GM19463 (cell line): ENCODE data around the gene DENND5B.
"Not testable (repeated sequence)": the region's sequence is repeated elsewhere in the genome, so short reads cannot be mapped to it uniquely, and the experiment has no call there.

Experiments
- ATAC-seq: cut with Tn5 transposase; IDR thresholded peaks from one replicate; pipeline ENCODE4 v1.9.1; 2021; ENCODE audit warnings: mild to moderate bottlenecking, moderate library complexity; ENCODE audit not compliant: unreplicated experiment

Gene DENND5B

DNA sequence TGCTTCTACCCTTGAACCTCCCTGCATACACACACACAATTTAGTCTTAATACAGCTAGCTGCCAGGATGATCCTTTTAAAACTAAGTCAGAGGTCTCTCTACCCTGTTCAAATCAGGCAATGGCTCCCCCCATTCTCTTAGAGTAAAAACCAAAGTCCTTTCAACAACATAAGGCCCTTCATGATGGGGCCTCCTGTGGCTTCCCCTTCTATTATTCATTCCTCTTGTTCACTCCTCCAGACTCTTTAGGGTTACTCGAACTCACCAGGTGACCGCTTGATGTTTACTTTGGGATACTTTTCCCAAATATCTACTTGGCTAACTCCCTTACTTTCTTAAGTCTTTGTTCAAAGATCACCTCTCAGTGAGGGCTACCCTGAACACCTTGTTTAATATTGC is 30.4 kb downstream of the DENND5B start:
- ATAC-seq: no peak

DNA sequence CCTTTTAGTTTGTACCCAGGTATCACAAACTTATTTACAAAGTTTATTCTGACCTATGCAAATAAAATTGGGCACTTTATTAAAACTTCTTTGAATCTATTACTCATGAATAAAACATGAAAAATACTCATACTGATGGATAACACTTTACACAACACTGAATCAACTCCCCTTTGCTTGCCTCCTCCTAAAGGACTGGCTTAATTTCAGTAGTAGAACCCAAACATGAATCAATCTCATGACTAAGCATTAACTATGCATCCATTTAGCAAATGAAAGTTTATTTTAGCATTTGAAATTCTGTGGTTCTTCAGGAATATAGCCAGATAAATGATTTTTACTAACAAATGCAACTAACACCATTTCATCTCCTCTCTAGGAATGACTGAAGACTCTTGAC is 32.4 kb downstream of the DENND5B start:
- ATAC-seq: no peak

DNA sequence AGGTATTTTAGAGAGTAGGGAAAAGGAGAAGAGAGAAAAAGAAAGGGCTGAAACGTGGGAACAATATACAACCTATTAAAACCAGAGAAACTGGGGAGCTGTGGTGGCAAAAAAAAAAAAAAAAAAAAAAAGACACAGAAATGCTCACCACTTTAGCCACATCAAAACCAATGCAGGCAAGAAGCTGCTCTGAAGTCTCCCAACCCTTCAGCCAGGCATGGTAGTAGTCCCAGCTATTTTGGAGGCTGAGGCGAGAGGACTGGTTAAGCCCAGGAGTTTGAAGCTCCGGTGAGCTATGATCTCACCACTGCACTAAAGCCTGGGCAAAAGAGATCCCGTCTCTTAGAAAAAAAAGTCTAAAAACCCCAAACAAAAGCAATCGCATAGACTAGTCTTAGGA is 33.2 kb downstream of the DENND5B start:
- ATAC-seq: no peak

DNA sequence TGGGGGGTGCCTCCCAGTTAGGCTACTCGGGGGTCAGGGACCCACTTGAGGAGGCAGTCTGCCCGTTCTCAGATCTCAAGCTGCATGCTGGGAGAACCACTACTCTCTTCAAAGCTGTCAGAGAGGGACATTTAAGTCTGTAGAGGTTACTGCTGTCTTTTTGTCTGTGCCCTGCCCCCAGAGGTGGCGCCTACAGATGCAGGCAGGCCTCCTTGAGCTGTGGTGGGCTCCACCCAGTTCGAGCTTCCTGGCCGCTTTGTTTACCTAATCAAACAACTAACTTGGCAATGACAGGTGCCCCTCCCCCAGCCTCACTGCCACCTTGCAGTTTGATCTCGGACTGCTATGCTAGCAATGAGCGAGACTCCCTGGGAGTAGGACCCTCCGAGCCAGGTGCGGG is 35.5 kb downstream of the DENND5B start:
- not testable (repeated sequence) for ATAC-seq

DNA sequence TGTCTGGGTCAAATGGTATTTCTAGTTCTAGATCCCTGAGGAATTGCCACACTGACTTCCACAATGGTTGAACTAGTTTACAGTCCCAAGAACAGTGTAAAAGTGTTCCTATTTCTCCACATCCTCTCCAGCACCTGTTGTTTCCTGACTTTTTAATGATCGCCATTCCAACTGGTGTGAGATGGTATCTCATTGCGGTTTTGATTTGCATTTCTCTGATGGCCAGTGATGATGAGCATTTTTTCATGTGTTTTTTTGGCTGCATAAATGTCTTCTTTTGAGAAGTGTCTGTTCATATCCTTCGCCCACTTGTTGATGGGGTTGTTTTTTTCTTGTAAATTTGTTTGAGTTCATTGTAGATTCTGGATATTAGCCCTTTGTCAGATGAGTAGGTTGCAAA is 40.3 kb downstream of the DENND5B start:
- not testable (repeated sequence) for ATAC-seq

DNA sequence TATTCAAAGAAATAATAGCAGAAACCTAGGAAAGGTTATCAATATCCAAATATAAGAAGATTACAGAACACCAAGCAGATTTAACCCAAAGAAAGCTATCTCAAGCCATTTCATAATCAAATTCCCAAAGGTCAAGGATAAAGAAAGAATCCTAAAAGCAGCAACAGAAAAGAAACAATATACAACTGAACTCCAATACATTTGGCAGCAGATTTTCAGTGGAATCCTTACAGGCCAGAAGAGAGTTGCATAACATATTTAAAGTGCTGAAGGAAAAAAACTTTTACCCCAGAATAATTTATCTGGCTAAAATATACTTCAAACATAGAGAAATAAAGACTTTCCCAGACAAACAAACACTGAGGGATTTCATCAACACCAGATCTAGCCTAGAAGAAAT is 54.3 kb downstream of the DENND5B start:
- no peak for ATAC-seq

DNA sequence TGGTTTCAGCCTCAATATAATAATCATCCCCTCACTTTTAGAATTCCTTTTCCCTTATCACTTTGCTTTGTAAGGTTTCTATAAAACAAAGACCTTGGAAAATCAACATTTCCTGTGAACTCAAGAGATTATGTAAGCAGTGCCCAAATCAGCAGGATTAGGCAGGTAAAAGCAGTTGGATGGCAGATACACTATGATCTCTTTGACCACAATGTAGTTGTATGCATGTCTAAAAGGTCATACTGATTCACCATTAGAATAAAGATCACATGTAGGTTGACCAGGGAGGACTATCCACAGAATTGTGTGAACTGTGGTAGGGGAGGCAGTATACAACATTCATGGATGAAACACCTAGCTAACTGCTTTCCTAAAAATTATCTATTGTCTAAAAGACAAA is 57.5 kb downstream of the DENND5B start:
- ATAC-seq: no peak

DNA sequence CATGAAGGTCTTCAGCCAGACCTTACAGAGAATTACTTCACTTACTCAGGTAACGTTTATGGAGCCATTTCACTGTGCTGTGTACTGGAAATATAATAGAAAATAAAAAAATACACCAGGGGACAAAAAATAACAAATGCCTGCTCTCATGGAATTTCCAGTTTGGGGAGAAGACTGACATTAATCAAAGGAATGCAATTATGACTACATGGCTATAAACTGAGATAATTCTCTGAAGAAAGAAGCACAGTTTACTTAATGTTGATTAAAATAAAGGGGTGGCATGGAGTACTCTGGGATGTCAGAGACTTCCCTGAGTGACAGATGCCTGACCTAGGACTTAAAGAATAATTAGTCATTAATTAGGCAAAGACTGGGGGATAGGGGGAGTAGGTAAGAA is 59.0 kb downstream of the DENND5B start:
- no peak for ATAC-seq

DNA sequence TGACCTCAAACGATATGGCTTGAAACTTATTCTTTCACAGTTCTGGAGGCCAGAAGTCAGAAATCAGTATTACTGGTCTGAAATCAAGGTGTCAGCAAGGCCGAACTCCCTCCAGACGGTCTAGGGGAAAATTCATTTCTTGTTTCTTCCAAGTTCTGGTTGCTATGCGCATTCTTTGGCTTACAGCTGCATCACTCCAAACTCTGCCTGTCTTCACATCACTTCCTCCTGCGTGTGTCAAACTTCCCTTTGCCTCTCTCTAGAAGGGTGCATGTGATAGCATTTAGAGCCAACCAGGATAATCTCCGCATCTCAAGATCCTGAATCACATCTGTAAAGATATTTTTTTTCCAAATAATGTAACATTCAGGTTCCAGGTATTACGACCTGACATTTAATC is 62.8 kb downstream of the DENND5B start:
- no peak for ATAC-seq

DNA sequence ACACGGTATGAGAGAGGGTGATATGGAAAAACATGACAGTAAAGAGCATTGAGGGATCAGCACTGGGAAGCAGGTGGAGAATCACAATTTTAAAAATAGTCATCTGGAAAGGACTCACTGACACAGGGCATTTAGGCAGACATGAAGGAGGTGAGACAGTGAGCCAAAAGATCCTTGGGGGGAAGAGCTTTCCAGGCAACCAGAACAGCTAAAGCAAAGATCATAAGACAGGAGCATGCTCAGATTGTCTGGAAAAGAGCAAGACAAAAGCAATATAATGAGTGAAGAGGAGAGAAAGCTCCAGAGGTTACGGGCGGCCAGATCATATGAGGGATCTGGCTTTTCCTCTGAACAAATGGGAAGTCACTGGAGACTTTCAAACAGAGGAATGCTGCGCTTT is 63.9 kb downstream of the DENND5B start:
- ATAC-seq: no peak

DNA sequence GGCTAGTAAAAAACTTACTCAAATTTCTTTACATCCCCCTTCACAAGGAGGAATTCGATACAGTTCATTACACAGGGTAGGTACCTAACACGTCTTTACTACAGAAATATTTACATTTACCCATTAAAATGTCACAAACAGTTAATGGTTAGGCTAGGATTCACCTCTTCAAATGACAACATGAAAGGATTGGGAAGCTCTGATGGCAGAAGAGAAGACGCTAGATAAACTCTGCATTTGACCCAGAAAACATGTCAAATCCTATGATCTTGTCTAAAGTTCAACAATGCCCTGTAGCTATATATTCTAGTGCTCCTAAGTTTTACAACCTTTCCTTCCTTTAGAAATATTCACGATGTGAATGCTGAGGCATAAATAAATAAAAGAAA is 64.8 kb downstream of the DENND5B start:
- ATAC-seq: no peak

DNA sequence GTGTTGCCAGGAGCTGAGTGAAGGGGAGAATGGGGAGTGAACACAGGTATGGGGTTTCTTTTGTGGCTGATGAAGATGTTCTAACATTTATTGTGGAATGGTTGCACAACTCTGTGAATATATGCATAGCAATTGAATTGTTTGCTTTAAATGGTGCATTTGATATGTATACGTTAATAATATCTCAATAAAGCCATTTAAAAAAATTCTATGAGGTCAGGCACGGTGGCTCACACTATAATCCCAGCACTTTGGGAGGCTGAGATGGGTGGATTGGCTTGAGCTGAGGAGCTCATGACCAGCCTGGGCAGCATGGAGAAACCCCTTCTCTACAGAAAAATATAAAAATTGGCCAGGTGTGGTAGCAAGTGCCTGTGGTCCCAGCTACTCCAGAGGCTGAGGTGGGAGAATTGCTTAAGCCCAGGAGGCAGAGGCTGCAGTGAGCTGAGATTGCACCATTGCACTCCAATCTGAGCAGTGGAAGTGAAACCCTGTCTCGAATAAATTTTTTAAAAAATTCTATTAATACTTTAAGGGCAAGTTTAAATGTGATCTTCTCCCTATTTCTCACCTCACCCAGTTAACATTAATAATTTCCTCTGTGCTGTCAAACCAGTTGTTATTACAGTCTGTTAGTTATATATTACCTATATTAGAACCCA is 65.3 kb downstream of the DENND5B start:
- ATAC-seq: no peak

DNA sequence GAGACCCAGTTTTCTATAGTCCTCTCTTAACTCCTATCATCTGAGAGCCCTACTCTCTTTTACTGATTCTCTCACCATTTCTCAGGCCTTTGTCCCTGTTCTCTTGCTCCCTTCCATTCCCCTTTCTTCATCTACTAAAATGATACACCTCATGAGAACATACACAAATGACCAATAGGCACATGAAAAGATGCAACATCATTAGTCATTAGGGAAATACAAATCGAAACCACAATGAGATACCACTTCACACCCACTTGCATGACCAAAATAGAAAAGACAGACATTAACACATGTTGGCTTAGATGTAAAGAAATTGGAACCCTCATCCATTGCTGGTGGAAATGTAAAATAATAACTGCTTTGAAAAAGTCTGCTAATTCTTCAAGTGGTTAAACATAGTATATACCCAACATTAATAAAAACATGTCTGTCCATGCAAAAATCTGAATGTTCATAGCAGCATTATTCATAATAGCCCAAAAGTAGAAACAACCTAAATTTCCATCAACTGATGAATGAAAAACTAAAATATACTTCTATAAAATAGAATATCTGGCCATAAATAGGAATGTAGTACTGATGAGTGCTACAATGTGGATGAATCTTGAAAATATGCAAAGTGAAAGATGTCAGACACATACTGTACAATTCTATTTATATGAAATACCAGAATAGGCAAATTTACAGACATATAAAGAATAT is 66.0 kb downstream of the DENND5B start:
- peak; percentile 89 for ATAC-seq

DNA sequence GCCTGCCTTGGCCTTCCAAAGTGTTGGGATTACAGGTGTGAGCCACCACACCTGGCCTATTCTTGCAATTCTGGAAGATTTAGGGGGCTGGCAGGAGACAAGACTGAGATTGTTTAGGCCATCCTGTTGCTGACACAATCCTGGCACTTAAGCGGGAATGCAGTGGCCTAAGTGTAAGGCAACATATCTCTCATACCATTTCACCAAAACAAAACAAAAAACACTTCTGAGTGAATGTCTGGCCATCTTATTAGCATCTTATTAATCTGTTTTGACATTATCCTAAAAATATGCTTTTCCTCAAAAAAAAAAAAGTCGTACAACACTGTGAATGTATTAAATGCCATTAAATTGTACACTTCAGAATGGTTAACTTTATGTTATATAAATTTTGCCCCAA is 67.6 kb downstream of the DENND5B start:
- ATAC-seq: no peak

DNA sequence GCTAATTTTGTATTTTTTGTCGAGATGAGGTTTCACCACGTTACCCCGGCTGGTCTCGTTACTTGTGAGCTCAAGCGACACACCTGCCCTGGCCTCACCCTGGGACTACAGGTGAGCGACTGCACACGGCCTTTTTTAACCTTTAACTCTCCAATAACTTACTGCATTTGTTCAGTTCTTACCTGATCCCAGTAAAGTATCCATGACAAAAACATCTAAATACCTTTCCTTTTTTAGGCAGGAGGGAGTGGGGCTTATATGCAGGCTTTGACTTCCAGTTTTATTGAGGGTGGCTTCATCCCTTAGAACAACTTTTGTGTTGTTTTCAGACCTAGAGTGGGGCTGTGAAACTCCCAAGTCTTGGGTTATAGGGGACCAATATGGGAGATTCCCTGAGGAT is 68.3 kb downstream of the DENND5B start:
- no peak for ATAC-seq

DNA sequence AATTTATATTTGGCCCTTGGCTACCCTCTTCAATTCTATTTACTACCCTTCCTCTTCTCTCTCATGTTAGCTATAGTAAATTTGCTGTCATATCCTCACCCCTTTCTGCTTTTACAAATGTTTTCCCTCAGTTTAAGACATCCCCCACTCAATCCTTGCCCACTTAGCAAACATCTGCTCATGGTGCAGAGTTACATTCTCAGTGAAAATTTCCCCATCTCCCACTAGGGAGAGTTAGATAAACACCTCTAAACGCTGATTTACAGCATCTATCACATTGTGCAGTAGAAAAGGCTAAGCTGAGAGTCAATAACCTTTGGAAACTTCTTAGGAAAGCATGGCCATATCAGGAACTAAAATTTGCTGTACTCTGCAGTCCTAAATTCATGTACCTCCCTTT is 69.0 kb downstream of the DENND5B start:
- ATAC-seq: no peak

DNA sequence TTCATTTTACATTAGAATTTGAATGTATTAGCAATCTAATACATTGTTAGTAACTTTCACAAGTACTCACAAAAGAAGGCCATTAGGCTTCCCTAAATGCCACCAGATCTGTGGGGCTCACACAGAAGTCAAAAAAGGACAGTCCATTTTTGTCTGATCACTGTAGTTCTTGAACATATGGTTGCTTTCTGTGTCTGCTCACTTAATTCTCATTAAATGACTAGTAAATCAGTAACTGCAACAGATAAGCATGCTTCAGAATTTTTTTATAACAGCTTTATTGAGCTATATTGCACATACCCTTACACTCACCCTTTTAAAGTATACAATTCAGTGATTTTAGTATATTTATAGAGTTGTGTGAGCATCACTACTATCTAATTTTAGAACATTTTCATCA is 71.4 kb downstream of the DENND5B start:
- no peak for ATAC-seq

DNA sequence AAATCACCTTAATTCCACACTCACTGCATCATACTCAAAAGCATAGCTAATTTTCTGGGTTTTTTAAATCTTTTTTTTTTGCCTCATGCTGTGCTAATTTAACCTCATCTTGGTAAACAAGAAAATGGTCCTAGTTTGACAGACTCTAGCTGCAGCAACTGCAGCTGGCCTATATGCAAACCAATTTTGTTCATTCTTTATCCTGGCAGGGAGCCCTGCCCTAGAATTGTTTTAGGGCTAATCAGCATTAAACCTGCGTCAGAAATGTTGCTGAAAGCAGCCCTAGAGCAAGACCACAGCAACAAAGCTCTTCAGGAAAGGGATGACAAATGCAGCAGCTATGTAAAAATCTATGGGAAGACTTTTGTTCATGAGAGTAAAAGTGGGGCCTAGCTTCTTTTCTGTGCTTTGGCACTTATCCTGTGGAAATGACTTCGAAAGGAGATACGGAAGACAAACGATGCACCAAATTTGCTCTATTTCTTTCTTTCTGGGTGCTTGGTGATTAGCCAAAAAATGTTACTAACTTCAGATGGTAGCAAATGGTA is 72.2 kb downstream of the DENND5B start:
- no peak for ATAC-seq

DNA sequence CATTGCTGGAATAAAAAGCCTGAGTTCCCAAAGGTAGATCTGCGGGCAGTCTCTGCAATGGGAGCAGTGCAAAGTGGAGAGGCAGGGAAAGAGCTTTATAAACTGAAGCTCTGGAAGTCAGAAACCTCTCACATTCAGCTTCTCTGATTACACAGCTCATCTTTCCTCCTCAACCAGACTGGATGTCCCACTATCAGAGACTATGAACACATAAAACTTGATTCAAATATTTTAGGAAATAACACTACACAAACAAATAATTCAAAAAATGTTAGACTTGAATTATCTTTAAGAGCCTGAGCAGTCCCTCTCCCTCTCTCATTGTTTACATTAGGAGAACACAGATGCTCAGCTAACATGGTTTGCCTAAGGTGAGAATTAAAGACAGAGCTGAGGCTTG is 72.9 kb downstream of the DENND5B start:
- ATAC-seq: no peak

DNA sequence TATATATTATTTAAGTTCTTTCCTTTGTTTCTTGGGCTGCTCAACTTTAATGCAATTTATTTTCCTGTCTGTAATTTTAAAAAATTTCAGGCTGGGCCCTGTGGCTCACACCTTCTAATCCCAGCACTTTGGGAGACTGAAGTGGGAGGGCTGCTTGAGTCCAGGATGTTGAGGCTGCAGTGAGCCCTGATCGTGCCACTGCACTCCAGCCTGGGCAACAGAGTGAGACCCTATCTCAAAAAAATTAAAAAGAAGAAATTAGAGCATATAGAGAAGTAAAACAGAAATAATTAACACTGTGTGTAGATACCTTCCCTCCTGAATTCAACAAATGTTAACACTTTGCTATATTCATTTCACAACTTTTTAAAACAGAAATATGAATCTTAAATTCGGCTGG is 74.2 kb downstream of the DENND5B start:
- no peak for ATAC-seq

DNA sequence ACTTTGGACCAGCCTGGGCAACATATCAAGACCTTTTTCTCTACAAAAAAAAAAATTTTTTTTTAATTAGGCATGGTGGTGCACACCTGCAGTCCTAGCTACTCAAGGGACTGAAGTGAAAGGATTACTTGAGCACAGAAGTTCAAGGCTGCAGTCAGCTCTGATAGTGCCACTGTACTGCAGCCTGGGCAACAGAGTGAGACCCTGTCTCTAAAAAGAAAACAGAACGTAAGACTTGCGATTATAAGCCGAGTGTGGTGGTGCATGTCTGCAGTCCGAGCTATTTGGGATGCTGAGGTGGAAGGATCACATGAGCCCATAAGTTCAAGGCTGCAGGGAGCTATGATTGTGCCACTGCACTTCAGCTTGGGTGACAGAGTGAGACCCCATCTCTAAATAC is 76.0 kb downstream of the DENND5B start:
- ATAC-seq: no peak

DNA sequence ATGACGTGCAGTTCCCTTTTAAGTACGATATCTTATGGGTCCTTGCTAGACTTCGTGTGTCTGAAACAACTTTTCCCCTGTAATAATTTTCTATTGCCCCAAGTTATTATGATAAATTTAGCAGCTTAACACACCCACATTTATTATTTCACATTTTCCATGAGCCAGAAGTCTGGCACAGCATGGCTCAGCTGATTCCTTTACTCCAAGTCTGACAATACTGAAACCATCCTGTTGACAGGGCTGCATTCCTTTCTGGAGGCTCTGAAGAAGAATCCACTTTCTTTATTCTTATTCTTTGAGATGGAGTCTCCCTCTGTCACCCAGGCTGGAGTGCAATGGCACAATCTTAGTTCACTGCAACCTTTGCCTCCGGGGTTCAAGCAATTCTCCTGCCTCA is 80.9 kb downstream of the DENND5B start:
- ATAC-seq: no peak
